K562 (cell line): ENCODE data around the gene PPP1R16B. TPM values are rescaled to one million over a fixed set of nuclear protein-coding genes. Genes with fewer than 3 reads are reported as not detected.
A peak's percentile ranks its signal among the peaks of the same experiment; 100 is the strongest.

Source experiments
- ARNT ChIP-seq, 2 experiments: fragments of 450-650 bp; IDR thresholded peaks; 2 replicates each; pipeline ENCODE4 v1.6.1; 2016; ENCODE audit warnings: mild to moderate bottlenecking in 1 of 2
- CREB1 ChIP-seq, 2 experiments: sonication (generic) in 1 of 2; formaldehyde crosslinking in 1 of 2; IDR thresholded peaks; 2 replicates each; pipeline versions ENCODE4 v1.6.1 to v1.8.0; 2012 to 2022; ENCODE audit warnings: inconsistent platforms in 1 of 2, mild to moderate bottlenecking in 1 of 2, missing genetic modification reagents in 1 of 2, moderate library complexity in 1 of 2
- ESRRB ChIP-seq: fragments of 250-450 bp; sonication (Bioruptor Pico); IDR thresholded peaks from 2 replicates; pipeline ENCODE4 v1.5.0; 2020; ENCODE audit warnings: mild to moderate bottlenecking, moderate library complexity, borderline replicate concordance
- EWSR1 ChIP-seq: fragments of 450-650 bp; IDR thresholded peaks from 2 replicates; pipeline ENCODE4 v1.6.1; 2018; ENCODE audit warnings: borderline replicate concordance, mild to moderate bottlenecking, low read depth, moderate library complexity; ENCODE audit not compliant: partially characterized antibody
- FUS ChIP-seq: fragments of 200-400 bp; formaldehyde crosslinking; optimal IDR thresholded peaks from 2 replicates; pipeline ENCODE3; 2017; ENCODE audit warnings: low read depth, low read length
- MITF ChIP-seq: IDR thresholded peaks from 2 replicates; pipeline ENCODE4 v1.6.1; 2014; ENCODE audit warnings: antibody characterized with exemption
- MTF1 ChIP-seq: fragments of 250-450 bp; sonication (Bioruptor Pico); IDR thresholded peaks from 2 replicates; pipeline ENCODE4 v1.9.0; 2021; ENCODE audit warnings: moderate library complexity, mild to moderate bottlenecking, inconsistent platforms, borderline replicate concordance
- PHTF2 ChIP-seq: fragments of 250-450 bp; sonication (Bioruptor Pico); IDR thresholded peaks from 2 replicates; pipeline ENCODE4 v1.5.0; 2021; ENCODE audit warnings: mild to moderate bottlenecking
- SMAD4 ChIP-seq: fragments of 250-450 bp; sonication (Bioruptor Pico); conservative IDR thresholded peaks from 2 replicates; pipeline ENCODE4 v1.8.0; 2021; ENCODE audit warnings: inconsistent platforms, mild to moderate bottlenecking, moderate library complexity
- TBP ChIP-seq: optimal IDR thresholded peaks from 2 replicates; pipeline ENCODE3; 2011; ENCODE audit warnings: low read depth, low read length, improper control_type of control experiment
- WHSC1 ChIP-seq: IDR thresholded peaks from one replicate; pipeline ENCODE4 v1.6.1; 2012; ENCODE audit warnings: low read length, control low read depth, inconsistent platforms
- ZNF316 ChIP-seq: fragments of 450-650 bp; IDR thresholded peaks from 2 replicates; pipeline ENCODE4 v1.6.1; 2016
- ZNF740 ChIP-seq, 3 experiments: fragments of 200-800 bp in 1 of 3; sonication (Bioruptor generic) in 1 of 3; sonication (generic) in 1 of 3; formaldehyde crosslinking in 1 of 3; IDR thresholded peaks; 2 replicates each; pipeline versions ENCODE4 v1.6.1 to v1.8.0; 2016 to 2022; ENCODE audit warnings: mild to moderate bottlenecking in 2 of 3, missing compliant biosample characterization in 2 of 3, missing genetic modification characterization in 2 of 3, missing genetic modification reagents in 1 of 3
- ZNF79 ChIP-seq: fragments of 250-450 bp; sonication (Bioruptor Pico); IDR thresholded peaks from 2 replicates; pipeline ENCODE4 v1.4.0; 2020; ENCODE audit warnings: low read depth, mild to moderate bottlenecking, moderate library complexity
- ZSCAN32 ChIP-seq: fragments of 450-650 bp; formaldehyde crosslinking; IDR thresholded peaks from 2 replicates; pipeline ENCODE4 v1.4.0; 2020; ENCODE audit warnings: mild to moderate bottlenecking, moderate library complexity
- polyA plus RNA-seq, 8 experiments: library from polyadenylated mRNA; depleted of rRNA in 4 of 8; stranded (reverse) in 5 of 8; unstranded in 3 of 8; fragments of >200 nt; fragmentation: Nextera tagmentation in 2 of 8; fragmentation: Illumina TruSeq in 1 of 8; extraction: Ambion mirVana in 2 of 8; extraction: Trizol in 1 of 8; gene quantifications; 2 replicates each; pipeline versions ENCODE4 v1.2.1 to v1.2.3, GENCODE V29; 2011 to 2014; ENCODE audit warnings: inconsistent platforms in 1 of 8, missing spikeins in 1 of 8
- total RNA-seq, 7 experiments: library from RNA; depleted of rRNA in 6 of 7; stranded (reverse); fragments of >200 nt in 6 of 7; fragmentation: Illumina TruSeq in 2 of 7; extraction: Trizol in 2 of 7; gene quantifications; 2 replicates each; pipeline versions ENCODE4 v1.2.1 to v1.2.3, GENCODE V29; 2011 to 2021; ENCODE audit warnings: low replicate concordance in 1 of 7
- TF ChIP-seq, protein P1 (sequence below): sonication (generic); formaldehyde crosslinking; IDR thresholded peaks from 2 replicates; pipeline ENCODE4 v1.8.0; 2023; ENCODE audit warnings: mild to moderate bottlenecking, missing genetic modification reagents
- TF ChIP-seq, protein P2 (sequence below): fragments of 250-450 bp; sonication (Bioruptor Pico); IDR thresholded peaks from 2 replicates; pipeline ENCODE4 v1.8.0; 2022; ENCODE audit warnings: moderate library complexity, mild to moderate bottlenecking, inconsistent platforms
- TF ChIP-seq, protein P3 (sequence below): sonication (generic); formaldehyde crosslinking; IDR thresholded peaks from 2 replicates; pipeline ENCODE4 v1.9.0; 2022; ENCODE audit warnings: mild to moderate bottlenecking, missing genetic modification reagents
- TF ChIP-seq, protein P4 (sequence below): sonication (generic); formaldehyde crosslinking; IDR thresholded peaks from 2 replicates; pipeline ENCODE4 v1.8.1; 2022; ENCODE audit warnings: missing genetic modification reagents
- TF ChIP-seq, protein P5 (sequence below): fragments of 250-450 bp; sonication (Bioruptor Pico); IDR thresholded peaks from 2 replicates; pipeline ENCODE4 v1.8.0; 2022; ENCODE audit warnings: inconsistent platforms, mild to moderate bottlenecking, moderate library complexity, borderline replicate concordance

Gene PPP1R16B
- total and polyA plus RNA-seq, 9 of the 15 experiments (the other 6 are each of a cell fraction or from before 2014, with no cell fraction given), result 1.5 to 11.5 (median 6.8) TPM

- TF ChIP-seq, protein P1, sequence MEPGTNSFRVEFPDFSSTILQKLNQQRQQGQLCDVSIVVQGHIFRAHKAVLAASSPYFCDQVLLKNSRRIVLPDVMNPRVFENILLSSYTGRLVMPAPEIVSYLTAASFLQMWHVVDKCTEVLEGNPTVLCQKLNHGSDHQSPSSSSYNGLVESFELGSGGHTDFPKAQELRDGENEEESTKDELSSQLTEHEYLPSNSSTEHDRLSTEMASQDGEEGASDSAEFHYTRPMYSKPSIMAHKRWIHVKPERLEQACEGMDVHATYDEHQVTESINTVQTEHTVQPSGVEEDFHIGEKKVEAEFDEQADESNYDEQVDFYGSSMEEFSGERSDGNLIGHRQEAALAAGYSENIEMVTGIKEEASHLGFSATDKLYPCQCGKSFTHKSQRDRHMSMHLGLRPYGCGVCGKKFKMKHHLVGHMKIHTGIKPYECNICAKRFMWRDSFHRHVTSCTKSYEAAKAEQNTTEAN (CRISPR knock-in tag), result no peak
- TF ChIP-seq, protein P2, sequence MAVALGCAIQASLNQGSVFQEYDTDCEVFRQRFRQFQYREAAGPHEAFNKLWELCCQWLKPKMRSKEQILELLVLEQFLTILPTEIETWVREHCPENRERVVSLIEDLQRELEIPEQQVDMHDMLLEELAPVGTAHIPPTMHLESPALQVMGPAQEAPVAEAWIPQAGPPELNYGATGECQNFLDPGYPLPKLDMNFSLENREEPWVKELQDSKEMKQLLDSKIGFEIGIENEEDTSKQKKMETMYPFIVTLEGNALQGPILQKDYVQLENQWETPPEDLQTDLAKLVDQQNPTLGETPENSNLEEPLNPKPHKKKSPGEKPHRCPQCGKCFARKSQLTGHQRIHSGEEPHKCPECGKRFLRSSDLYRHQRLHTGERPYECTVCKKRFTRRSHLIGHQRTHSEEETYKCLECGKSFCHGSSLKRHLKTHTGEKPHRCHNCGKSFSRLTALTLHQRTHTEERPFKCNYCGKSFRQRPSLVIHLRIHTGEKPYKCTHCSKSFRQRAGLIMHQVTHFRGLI, result peak; percentile 86
- no peak for TF ChIP-seq PHTF2 (CRISPR knock-in tag)
- TF ChIP-seq, protein P3, sequence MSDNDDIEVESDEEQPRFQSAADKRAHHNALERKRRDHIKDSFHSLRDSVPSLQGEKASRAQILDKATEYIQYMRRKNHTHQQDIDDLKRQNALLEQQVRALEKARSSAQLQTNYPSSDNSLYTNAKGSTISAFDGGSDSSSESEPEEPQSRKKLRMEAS, result no peak
- TF ChIP-seq, protein P4, sequence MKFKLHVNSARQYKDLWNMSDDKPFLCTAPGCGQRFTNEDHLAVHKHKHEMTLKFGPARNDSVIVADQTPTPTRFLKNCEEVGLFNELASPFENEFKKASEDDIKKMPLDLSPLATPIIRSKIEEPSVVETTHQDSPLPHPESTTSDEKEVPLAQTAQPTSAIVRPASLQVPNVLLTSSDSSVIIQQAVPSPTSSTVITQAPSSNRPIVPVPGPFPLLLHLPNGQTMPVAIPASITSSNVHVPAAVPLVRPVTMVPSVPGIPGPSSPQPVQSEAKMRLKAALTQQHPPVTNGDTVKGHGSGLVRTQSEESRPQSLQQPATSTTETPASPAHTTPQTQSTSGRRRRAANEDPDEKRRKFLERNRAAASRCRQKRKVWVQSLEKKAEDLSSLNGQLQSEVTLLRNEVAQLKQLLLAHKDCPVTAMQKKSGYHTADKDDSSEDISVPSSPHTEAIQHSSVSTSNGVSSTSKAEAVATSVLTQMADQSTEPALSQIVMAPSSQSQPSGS (CRISPR knock-in tag), result no peak
- TF ChIP-seq TBP, result no peak
- TF ChIP-seq WHSC1, result no peak
- peak; percentile 100 for TF ChIP-seq ZNF316
- no peak for TF ChIP-seq ZNF740 (CRISPR knock-in tag; IDR thresholded peaks at IDR 0.05)
- TF ChIP-seq ZNF740 (tag; IDR thresholded peaks at IDR 0.05), result 0 out of 4 replicates have a peak, but pooled peaks of 1 of the 2 experiments have one; percentile 39
- no peak for TF ChIP-seq ARNT (IDR thresholded peaks at IDR 0.05)
- no peak for TF ChIP-seq ZSCAN32
- TF ChIP-seq ESRRB (CRISPR knock-in tag), result no peak
- no peak for TF ChIP-seq EWSR1
- 0 out of 2 replicates have a peak, but pooled peaks have one; percentile 19 for TF ChIP-seq CREB1 (IDR thresholded peaks at IDR 0.05)
- no peak for TF ChIP-seq CREB1 (CRISPR knock-in tag; IDR thresholded peaks at IDR 0.05)
- TF ChIP-seq ZNF79 (CRISPR knock-in tag), result peak; percentile 79
- TF ChIP-seq, protein P5, sequence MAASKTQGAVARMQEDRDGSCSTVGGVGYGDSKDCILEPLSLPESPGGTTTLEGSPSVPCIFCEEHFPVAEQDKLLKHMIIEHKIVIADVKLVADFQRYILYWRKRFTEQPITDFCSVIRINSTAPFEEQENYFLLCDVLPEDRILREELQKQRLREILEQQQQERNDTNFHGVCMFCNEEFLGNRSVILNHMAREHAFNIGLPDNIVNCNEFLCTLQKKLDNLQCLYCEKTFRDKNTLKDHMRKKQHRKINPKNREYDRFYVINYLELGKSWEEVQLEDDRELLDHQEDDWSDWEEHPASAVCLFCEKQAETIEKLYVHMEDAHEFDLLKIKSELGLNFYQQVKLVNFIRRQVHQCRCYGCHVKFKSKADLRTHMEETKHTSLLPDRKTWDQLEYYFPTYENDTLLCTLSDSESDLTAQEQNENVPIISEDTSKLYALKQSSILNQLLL (CRISPR knock-in tag), result no peak
- TF ChIP-seq MTF1 (CRISPR knock-in tag), result no peak
- peak; percentile 85 for TF ChIP-seq SMAD4 (CRISPR knock-in tag)
- no peak for TF ChIP-seq FUS
- TF ChIP-seq MITF, result no peak
Measured at GRCh38 chr20:38854654-38855066, 49.2 kb downstream of the PPP1R16B start (continued).
